ENCODE measurements around the gene BSG.
A peak's percentile ranks its signal among the peaks of the same experiment; 100 is the strongest.

Gene BSG

DNA sequence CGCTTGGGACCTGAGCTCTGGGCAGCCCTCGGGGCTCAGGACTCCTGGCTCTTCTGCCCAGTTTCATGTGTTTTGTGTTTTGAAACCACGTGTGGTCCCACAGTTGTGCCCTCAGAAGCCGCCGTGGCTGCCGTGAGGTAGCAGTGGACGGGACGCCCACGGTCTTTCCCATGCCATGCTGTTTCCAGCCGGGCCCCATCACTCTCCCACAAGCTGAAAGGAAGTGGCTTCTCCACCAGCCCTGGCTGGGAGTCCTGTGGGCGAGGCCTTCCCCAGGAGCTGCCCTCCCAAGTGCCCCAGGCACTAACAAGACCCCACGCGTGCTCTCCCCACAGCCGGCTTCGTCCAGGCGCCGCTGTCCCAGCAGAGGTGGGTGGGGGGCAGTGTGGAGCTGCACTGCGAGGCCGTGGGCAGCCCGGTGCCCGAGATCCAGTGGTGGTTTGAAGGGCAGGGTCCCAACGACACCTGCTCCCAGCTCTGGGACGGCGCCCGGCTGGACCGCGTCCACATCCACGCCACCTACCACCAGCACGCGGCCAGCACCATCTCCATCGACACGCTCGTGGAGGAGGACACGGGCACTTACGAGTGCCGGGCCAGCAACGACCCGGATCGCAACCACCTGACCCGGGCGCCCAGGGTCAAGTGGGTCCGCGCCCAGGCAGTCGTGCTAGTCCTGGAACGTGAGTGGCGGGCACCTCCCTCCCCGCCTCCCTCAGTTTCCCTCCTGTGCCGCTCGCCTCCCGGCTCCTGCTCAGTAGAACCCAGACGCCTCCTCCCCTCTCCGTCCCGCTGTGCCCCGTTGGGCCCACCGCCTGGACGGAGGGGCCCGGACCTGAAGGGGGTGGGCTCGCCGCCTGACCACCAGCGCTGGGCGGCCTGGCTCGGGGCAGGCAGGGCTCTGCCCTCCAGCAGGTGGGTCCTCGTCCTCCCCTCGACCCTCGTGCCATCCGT, 5.3 kb downstream of the BSG start:
- Histone ChIP-seq H3K9me2 (replicated peaks; ENCODE audit: low read depth, low read length) (no peaks in the 10 kb centered on the region), H3K9ac (ENCODE audit: low read depth, low read length, poor library complexity, severe bottlenecking) (no peak overlapping the region), H3F3A (ENCODE audit: low read depth) (no peaks in the 10 kb centered on the region), H3K27me3 (ENCODE audit: insufficient read depth, low read length, poor library complexity, severe bottlenecking) (peaks cover 4% of the 10 kb centered on the region), H3K4me2 (ENCODE audit: low read depth, low read length, poor library complexity, severe bottlenecking) (peak overlapping the region; percentile 81), H3K4me1 (ENCODE audit: insufficient read depth, low read length, poor library complexity, severe bottlenecking) (peaks cover 18% of the 10 kb centered on the region), H4K20me1 (ENCODE audit: insufficient read depth, low read length, poor library complexity, severe bottlenecking) (peaks cover 71% of the 10 kb centered on the region), H2AFZ (ENCODE audit: low read length) (no peak overlapping the region), H3K9me3 (ENCODE audit: insufficient read depth, low read depth, low read length) (no peaks in the 10 kb centered on the region), H3K4me3 (ENCODE audit: low read length, poor library complexity, severe bottlenecking) (no peak overlapping the region), H3K36me3 (ENCODE audit: insufficient read depth, low read length) (peaks cover 26% of the 10 kb centered on the region; the same call in 1 of the 2 replicates), H3K79me2 (ENCODE audit: insufficient read depth, low read length) (peaks cover 78% of the 10 kb centered on the region)
- TF ChIP-seq EZH2phosphoT487 (IDR thresholded peaks at IDR 0.05; ENCODE audit: borderline replicate concordance): no peak
- TF ChIP-seq, protein P1, sequence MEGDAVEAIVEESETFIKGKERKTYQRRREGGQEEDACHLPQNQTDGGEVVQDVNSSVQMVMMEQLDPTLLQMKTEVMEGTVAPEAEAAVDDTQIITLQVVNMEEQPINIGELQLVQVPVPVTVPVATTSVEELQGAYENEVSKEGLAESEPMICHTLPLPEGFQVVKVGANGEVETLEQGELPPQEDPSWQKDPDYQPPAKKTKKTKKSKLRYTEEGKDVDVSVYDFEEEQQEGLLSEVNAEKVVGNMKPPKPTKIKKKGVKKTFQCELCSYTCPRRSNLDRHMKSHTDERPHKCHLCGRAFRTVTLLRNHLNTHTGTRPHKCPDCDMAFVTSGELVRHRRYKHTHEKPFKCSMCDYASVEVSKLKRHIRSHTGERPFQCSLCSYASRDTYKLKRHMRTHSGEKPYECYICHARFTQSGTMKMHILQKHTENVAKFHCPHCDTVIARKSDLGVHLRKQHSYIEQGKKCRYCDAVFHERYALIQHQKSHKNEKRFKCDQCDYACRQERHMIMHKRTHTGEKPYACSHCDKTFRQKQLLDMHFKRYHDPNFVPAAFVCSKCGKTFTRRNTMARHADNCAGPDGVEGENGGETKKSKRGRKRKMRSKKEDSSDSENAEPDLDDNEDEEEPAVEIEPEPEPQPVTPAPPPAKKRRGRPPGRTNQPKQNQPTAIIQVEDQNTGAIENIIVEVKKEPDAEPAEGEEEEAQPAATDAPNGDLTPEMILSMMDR (conservative IDR thresholded peaks at IDR 0.05; ENCODE audit: low read length): no peak

DNA sequence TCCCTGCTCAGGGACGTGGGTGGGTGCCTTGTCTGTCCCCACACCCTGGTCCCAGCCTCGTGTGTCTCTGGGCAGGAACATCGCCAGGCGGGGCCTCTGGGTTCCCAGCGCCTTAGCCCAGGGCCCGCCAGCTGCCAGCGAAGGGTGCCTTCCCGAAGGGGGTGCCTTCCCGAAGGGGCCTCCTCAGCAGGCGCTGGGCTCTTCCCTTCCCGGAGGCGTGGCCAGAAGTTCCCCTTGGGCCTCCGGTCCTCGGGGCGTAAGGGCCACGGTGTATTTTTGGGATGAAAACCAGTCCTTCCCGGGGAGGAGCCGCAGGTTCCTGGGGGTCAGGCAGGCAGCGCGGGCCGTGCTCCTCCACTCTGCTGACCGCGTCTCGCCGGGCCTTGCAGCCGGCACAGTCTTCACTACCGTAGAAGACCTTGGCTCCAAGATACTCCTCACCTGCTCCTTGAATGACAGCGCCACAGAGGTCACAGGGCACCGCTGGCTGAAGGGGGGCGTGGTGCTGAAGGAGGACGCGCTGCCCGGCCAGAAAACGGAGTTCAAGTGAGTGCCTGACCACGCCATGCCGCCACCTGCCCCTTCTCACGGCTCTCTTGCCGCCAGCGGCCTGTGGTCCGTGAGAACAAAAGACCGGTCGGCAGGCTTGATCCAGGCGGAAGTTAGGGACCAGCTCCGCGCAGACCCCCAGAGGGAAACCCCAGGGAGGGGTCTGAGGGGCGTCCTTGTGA, 6.9 kb downstream of the BSG start:
- H3K4me2 ChIP-seq (ENCODE audit: low read depth, low read length, poor library complexity, severe bottlenecking): no peak overlapping the region
- peaks cover 39% of the 10 kb centered on the region; the same call in 1 of the 2 replicates for H3K36me3 ChIP-seq (ENCODE audit: insufficient read depth, low read length)

DNA sequence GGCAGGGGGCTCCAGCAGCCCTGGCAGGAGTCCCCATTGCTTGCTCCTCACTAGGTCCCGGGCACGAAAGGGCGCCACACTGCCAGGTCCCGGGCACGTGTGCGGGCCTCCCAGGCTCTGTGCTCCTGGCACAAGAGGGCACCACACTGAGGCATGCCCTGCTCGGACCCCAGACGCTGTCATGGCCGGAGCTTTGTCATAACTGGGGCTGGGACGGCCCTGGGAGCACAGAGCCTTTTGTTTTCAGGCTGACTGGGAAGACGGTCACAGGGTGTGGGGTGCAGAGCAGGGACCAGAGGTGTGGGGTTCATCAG, 7.4 kb downstream of the BSG start:
- H3K4me1 ChIP-seq (ENCODE audit: insufficient read depth, low read length, poor library complexity, severe bottlenecking): peaks cover 15% of the 10 kb centered on the region
- no peak overlapping the region for H3K9ac ChIP-seq (ENCODE audit: low read depth, low read length, poor library complexity, severe bottlenecking)
- H2AFZ ChIP-seq (ENCODE audit: low read length): no peak overlapping the region
- H4K20me1 ChIP-seq (ENCODE audit: insufficient read depth, low read length, poor library complexity, severe bottlenecking): peaks cover 51% of the 10 kb centered on the region
- no peaks in the 10 kb centered on the region for H3K9me3 ChIP-seq (ENCODE audit: insufficient read depth, low read depth, low read length)
- TF ChIP-seq EZH2phosphoT487 (IDR thresholded peaks at IDR 0.05; ENCODE audit: borderline replicate concordance): no peak
- TF ChIP-seq, protein P1 (conservative IDR thresholded peaks at IDR 0.05; ENCODE audit: low read length): no peak
- no peak overlapping the region for H3K4me2 ChIP-seq (ENCODE audit: low read depth, low read length, poor library complexity, severe bottlenecking)
- H3K4me3 ChIP-seq (ENCODE audit: low read length, poor library complexity, severe bottlenecking): no peak overlapping the region
- peaks cover 57% of the 10 kb centered on the region for H3K79me2 ChIP-seq (ENCODE audit: insufficient read depth, low read length)
- H3K36me3 ChIP-seq (ENCODE audit: insufficient read depth, low read length): peaks cover 39% of the 10 kb centered on the region; the same call in 1 of the 2 replicates
- no peaks in the 10 kb centered on the region for H3K9me2 ChIP-seq (replicated peaks; ENCODE audit: low read depth, low read length)
- no peaks in the 10 kb centered on the region for H3K27me3 ChIP-seq (ENCODE audit: insufficient read depth, low read length, poor library complexity, severe bottlenecking)
- H3F3A ChIP-seq (ENCODE audit: low read depth): no peaks in the 10 kb centered on the region

More for the DNA sequence above, 6.9 kb downstream of the BSG start:
- Histone ChIP-seq H3K4me1 (ENCODE audit: insufficient read depth, low read length, poor library complexity, severe bottlenecking) (peaks cover 18% of the 10 kb centered on the region), H3K9me3 (ENCODE audit: insufficient read depth, low read depth, low read length) (no peaks in the 10 kb centered on the region), H4K20me1 (ENCODE audit: insufficient read depth, low read length, poor library complexity, severe bottlenecking) (peaks cover 56% of the 10 kb centered on the region), H3K27me3 (ENCODE audit: insufficient read depth, low read length, poor library complexity, severe bottlenecking) (no peaks in the 10 kb centered on the region), H3F3A (ENCODE audit: low read depth) (no peaks in the 10 kb centered on the region), H3K79me2 (ENCODE audit: insufficient read depth, low read length) (peaks cover 63% of the 10 kb centered on the region), H2AFZ (ENCODE audit: low read length) (no peak overlapping the region), H3K4me3 (ENCODE audit: low read length, poor library complexity, severe bottlenecking) (no peak overlapping the region), H3K9me2 (replicated peaks; ENCODE audit: low read depth, low read length) (no peaks in the 10 kb centered on the region), H3K9ac (ENCODE audit: low read depth, low read length, poor library complexity, severe bottlenecking) (no peak overlapping the region)
- no peak for TF ChIP-seq EZH2phosphoT487 (IDR thresholded peaks at IDR 0.05; ENCODE audit: borderline replicate concordance)
- TF ChIP-seq, protein P1 (conservative IDR thresholded peaks at IDR 0.05; ENCODE audit: low read length): no peak

Measured in Loucy (cell line).